ENCODE data around the gene FBN1. TPM values are rescaled to one million over a fixed set of nuclear protein-coding genes. Genes with fewer than 3 reads are reported as not detected.

FBN1 gene
- total and polyA plus RNA-seq, 10 of the 15 experiments (the other 5 are each of a cell fraction or from before 2014, with no cell fraction given) = 2.2 to 15.3 (median 7.0) TPM

GRCh38 chr15:48547286-48547685, 98.2 kb downstream of the FBN1 start (continued):
- no peak for TF ChIP-seq ETV6 (conservative IDR thresholded peaks at IDR 0.05 in 1 of 2, IDR thresholded peaks at IDR 0.05 in 1 of 2; ENCODE audit: borderline replicate concordance in 1 of 2, low read depth in 1 of 2)
- TF ChIP-seq ZNF24 (IDR thresholded peaks at IDR 0.05) = no peak
- TF ChIP-seq NFIC (IDR thresholded peaks at IDR 0.05; ENCODE audit: low read depth, low read length) = no peak
- TF ChIP-seq RBBP5 (conservative IDR thresholded peaks at IDR 0.05) = no peak

GRCh38 chr15:48546296-48546695, 99.2 kb downstream of the FBN1 start:
- SMC1A ChIA-PET (ENCODE audit: uncharacterized antibody, unreplicated experiment) = no interaction called here
- FAIRE-seq = no peak
- 61% methylated on average over 3 of the region's 3 CpGs for WGBS (ENCODE audit: insufficient coverage, insufficient replicate concordance, low lambda C conversion rate, missing lambda C conversion rate)

More at GRCh38 chr15:48546296-48546695, 99.2 kb downstream of the FBN1 start:
- no peak for TF ChIP-seq USF2 (IDR thresholded peaks at IDR 0.05; ENCODE audit: borderline replicate concordance, low read depth, low read length)
- no peak for TF ChIP-seq NKRF (conservative IDR thresholded peaks at IDR 0.05)
- TF ChIP-seq SUZ12 (IDR thresholded peaks at IDR 0.05; ENCODE audit: unreplicated experiment) = no peak
- TF ChIP-seq PAX5 (IDR thresholded peaks at IDR 0.05; ENCODE audit: borderline replicate concordance, low read depth, low read length) = no peak
- Histone ChIP-seq H3K36me3 (ENCODE audit: control insufficient read depth in 2 of 2, insufficient read depth in 2 of 2, low read length in 1 of 2) (no peaks in the 10 kb centered on the region), H3K9ac (ENCODE audit: control insufficient read depth, insufficient read depth, low read length) (no peak overlapping the region), H3K79me2 (ENCODE audit: control insufficient read depth, insufficient read depth, low read length) (no peaks in the 10 kb centered on the region), H3K27ac (ENCODE audit: control insufficient read depth, insufficient read depth) (no peak overlapping the region), H3K4me2 (ENCODE audit: control insufficient read depth, insufficient read depth) (no peak overlapping the region), H3K4me3 (no peak overlapping the region), H3K9me3 (replicated peaks; ENCODE audit: control insufficient read depth, insufficient read depth, low read length) (no peaks in the 10 kb centered on the region), H4K20me1 (ENCODE audit: control insufficient read depth, insufficient read depth) (no peaks in the 10 kb centered on the region), H3K4me1 (ENCODE audit: control insufficient read depth, insufficient read depth, low read length) (peaks cover 6% of the 10 kb centered on the region), H2AFZ (ENCODE audit: control insufficient read depth, low read depth, low read length) (no peak overlapping the region), H3K27me3 (replicated peaks in 1 of 2; ENCODE audit: control insufficient read depth in 2 of 2, insufficient read depth in 2 of 2, low read length in 1 of 2) (no peaks in the 10 kb centered on the region)
- ChIA-PET CTCF (no interaction called here), POLR2A (no interaction called here), RAD21 (ENCODE audit: unreplicated experiment) (no interaction called here)
- ATAC-seq (no peak), DNase-seq (ENCODE audit: low read depth, low spot score) (no peak)
- BruUV-seq (replicated peaks) = no TSS peak
- in situ Hi-C loops (cut with MboI) (no loop called here), intact Hi-C loops (cut with micrococcal nuclease; ENCODE audit: unreplicated experiment) (no loop called here)
